HFFc6 (cell line): ENCODE results near the gene EMP2. TPM values are rescaled to one million over a fixed set of nuclear protein-coding genes. Genes with fewer than 3 reads are reported as not detected.

Source experiments
- DNase-seq: peaks from one replicate; pipeline ENCODE4 v3.0.0-alpha.2; 2018
- H3K27ac Mint-ChIP-seq: 2 replicates; pipeline ENCODE4 v1.8.0; 2020; ENCODE audit warnings: mild to moderate bottlenecking, mixed read lengths
- H3K27me3 Mint-ChIP-seq: 2 replicates; pipeline ENCODE4 v1.8.0; 2021; ENCODE audit warnings: mild to moderate bottlenecking, moderate library complexity, mixed read lengths; ENCODE audit not compliant: insufficient read depth
- H3K36me3 Mint-ChIP-seq: 2 replicates; pipeline ENCODE4 v1.8.0; 2021; ENCODE audit warnings: low read depth, mixed read lengths
- H3K4me1 Mint-ChIP-seq: 2 replicates; pipeline ENCODE4 v1.8.0; 2020; ENCODE audit warnings: low read depth, mixed read lengths
- H3K4me3 Mint-ChIP-seq: 2 replicates; pipeline ENCODE4 v1.8.0; 2020; ENCODE audit warnings: mild to moderate bottlenecking, moderate library complexity, mixed read lengths
- H3K9me3 Mint-ChIP-seq: 2 replicates; pipeline ENCODE4 v1.8.0; 2020; ENCODE audit warnings: mild to moderate bottlenecking, mixed read lengths
- total RNA-seq, 6 experiments: library from RNA; stranded (reverse); fragmentation: NEBNext Ultra II Directional; extraction: Animal tissue kit (Norgen Biotek cat#: 25700); gene quantifications; 2 replicates in 1 of 6; 3 replicates in 5 of 6; pipeline ENCODE4 v1.2.3, GENCODE V29; 2021
- TF ChIP-seq, protein P1 (sequence below): fragments of 200-600 bp; sonication (generic); IDR thresholded peaks from 2 replicates; pipeline ENCODE4 v1.5.0; 2021; ENCODE audit warnings: antibody characterized with exemption, mild to moderate bottlenecking

EMP2 gene
- total RNA-seq, 6 experiments from 2014 or later, result 14.3 to 35.7 (median 29.7) TPM

DNA sequence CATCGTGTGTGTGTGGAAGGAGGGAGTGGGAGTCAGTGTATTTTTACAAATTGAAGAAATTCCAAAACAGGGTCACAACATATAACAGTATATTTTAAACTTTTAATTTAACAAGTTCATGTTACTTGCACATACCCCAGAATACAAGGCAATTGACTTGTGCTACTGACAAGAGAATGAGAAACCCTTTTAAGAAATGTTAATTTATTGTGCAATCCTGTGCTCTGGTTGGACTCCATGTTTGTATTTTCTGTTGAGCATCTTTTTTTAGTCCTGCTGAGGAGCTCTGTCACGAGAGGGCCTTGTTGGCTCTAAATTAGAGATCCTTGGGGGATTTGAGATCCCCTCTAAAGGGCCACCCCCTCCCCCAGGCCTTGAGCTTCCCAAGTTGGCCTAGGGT lies 1.1 kb upstream of the EMP2 start:
- Mint-ChIP-seq H3K4me1 (peaks cover 71% of the 10 kb centered on the region), H3K36me3 (no peaks in the 10 kb centered on the region), H3K9me3 (no peaks in the 10 kb centered on the region), H3K27ac (peak overlapping the region; percentile 38; the same call in 1 of the 2 replicates), H3K27me3 (peaks cover 8% of the 10 kb centered on the region), H3K4me3 (peak overlapping the region; percentile 85)
- DNase-seq, result no peak
- TF ChIP-seq, protein P1, sequence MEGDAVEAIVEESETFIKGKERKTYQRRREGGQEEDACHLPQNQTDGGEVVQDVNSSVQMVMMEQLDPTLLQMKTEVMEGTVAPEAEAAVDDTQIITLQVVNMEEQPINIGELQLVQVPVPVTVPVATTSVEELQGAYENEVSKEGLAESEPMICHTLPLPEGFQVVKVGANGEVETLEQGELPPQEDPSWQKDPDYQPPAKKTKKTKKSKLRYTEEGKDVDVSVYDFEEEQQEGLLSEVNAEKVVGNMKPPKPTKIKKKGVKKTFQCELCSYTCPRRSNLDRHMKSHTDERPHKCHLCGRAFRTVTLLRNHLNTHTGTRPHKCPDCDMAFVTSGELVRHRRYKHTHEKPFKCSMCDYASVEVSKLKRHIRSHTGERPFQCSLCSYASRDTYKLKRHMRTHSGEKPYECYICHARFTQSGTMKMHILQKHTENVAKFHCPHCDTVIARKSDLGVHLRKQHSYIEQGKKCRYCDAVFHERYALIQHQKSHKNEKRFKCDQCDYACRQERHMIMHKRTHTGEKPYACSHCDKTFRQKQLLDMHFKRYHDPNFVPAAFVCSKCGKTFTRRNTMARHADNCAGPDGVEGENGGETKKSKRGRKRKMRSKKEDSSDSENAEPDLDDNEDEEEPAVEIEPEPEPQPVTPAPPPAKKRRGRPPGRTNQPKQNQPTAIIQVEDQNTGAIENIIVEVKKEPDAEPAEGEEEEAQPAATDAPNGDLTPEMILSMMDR, result no peak

DNA sequence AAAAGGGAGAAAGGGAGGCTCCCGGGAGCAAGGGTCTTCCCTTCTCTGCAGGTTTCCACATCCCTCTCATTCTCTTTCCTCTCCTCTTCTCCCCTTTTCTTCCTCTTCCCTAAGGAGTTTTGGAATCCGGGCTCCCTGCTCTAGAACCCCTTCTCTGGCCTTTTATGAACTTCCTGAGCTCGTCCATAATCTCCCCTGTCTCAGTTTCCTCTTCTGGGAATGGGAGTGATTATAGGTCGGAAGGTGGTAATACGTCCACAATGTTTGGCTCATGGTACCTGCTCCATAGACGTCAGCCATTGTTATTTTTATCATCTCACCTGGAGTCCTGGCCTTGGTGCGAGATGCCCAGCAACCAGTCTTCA lies 467 bp upstream of the EMP2 start:
- DNase-seq, result no peak
- no peaks in the 10 kb centered on the region for H3K36me3 Mint-ChIP-seq
- peaks cover 8% of the 10 kb centered on the region for H3K27me3 Mint-ChIP-seq
- H3K9me3 Mint-ChIP-seq, result no peaks in the 10 kb centered on the region
- H3K4me1 Mint-ChIP-seq, result peaks cover 72% of the 10 kb centered on the region
- H3K4me3 Mint-ChIP-seq, result peak overlapping the region; percentile 85
- peak overlapping the region; percentile 59 for H3K27ac Mint-ChIP-seq
- TF ChIP-seq, protein P1, result no peak

DNA sequence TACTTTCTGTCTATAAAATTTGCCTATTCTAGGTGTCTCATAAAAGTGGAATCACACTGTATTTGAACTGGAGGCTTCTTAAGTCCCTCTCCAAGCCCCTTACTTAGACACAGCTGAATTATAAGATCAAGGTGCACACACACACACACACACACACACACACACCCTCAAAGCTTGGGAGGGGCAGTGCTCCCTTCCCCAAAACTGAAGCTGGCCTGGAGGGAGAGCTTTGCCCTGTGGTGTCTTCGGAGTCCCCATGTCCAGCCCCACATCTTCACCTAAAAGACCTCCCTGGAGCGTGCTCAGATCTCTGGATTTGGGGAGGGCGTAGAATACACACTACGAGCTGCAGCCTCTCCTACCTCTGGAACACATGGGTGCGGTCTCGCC lies 828 bp downstream of the EMP2 start:
- peak overlapping the region; percentile 65 for H3K27ac Mint-ChIP-seq
- H3K4me3 Mint-ChIP-seq, result peak overlapping the region; percentile 88
- H3K27me3 Mint-ChIP-seq, result peaks cover 8% of the 10 kb centered on the region
- no peak for DNase-seq
- TF ChIP-seq, protein P1, result no peak
- no peaks in the 10 kb centered on the region for H3K9me3 Mint-ChIP-seq
- H3K36me3 Mint-ChIP-seq, result no peaks in the 10 kb centered on the region
- peaks cover 68% of the 10 kb centered on the region for H3K4me1 Mint-ChIP-seq

GRCh38 chr16:10578474-10579316 lies 1.7 kb downstream of the EMP2 start:
- peaks cover 62% of the 10 kb centered on the region for H3K4me1 Mint-ChIP-seq
- TF ChIP-seq, protein P1, result no peak
- H3K4me3 Mint-ChIP-seq, result peak overlapping the region; percentile 88
- no peaks in the 10 kb centered on the region for H3K36me3 Mint-ChIP-seq
- H3K27me3 Mint-ChIP-seq, result peaks cover 10% of the 10 kb centered on the region
- H3K9me3 Mint-ChIP-seq, result no peaks in the 10 kb centered on the region
- no peak overlapping the region for H3K27ac Mint-ChIP-seq
- no peak for DNase-seq

DNA sequence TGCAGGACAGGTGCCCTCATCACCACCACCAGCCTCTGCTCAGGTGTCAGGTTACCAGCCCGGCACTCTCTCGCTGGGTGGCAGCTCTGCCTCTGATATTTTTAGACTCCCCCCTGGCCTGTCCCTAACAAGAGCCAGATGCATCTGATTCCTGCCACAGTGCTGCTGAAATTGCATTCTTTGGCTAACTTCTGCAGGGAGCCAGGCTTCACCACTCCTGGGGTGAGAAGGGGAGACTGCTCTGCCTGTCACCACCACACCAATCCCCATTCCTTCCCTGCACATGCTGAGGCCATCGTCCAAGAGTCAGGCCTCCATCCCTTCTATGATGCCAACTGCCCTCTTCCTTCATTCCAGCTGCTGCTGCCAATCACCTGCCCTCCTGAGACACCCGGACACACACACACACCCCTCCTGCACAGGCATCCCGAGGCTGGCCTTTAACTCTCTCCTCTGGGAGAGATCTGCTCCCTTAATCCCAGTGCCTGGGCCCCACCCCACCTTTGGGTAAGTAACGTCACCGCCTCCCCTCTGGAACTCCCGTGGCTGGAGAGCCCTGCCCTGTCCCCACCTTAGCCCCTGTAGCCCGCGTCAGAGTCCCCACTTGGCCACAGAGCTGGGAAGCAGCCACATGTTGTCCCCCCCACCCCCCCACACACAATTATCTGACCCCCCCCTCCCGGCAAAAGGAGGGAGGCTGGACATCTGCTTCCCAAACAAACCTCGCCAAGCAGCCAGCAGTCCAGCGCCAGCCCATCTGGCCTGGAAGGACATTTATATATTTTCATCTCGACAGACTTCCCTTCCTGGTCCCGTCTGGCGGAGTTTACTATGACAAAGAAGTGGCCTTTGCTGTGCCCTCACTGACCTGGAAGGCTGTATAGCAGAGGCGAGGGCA lies 2.8 kb downstream of the EMP2 start:
- TF ChIP-seq, protein P1, result no peak
- peak overlapping the region; percentile 68 for H3K27ac Mint-ChIP-seq
- no peaks in the 10 kb centered on the region for H3K36me3 Mint-ChIP-seq
- peak overlapping the region; percentile 35 for H3K4me3 Mint-ChIP-seq
- peaks cover 3% of the 10 kb centered on the region for H3K27me3 Mint-ChIP-seq
- H3K9me3 Mint-ChIP-seq, result no peaks in the 10 kb centered on the region
- peaks cover 56% of the 10 kb centered on the region for H3K4me1 Mint-ChIP-seq
- peak; percentile 38 for DNase-seq
